LNCaP clone FGC (cell line): ENCODE measurements around the gene NFE2L1.

Source experiments
- DNase-seq: peaks from one replicate; pipeline ENCODE4 v3.0.0-alpha.2; 2011; ENCODE audit warnings: low read depth
- H3K4me3 ChIP-seq: 2 replicates; pipeline ENCODE4 v1.5.1; 2011; ENCODE audit warnings: mild to moderate bottlenecking, low read depth, low read length, control low read depth
- TF ChIP-seq, protein P1 (sequence below): IDR thresholded peaks from 2 replicates; pipeline ENCODE4 v1.5.1; 2012; ENCODE audit warnings: mild to moderate bottlenecking; ENCODE audit not compliant: control insufficient read depth, insufficient read depth; ENCODE audit errors: extremely low read depth

The NFE2L1 gene

GRCh38 chr17:48101012-48101720 is 53.0 kb downstream of the NFE2L1 start, which contains the start of gene CBX1:
TSS of gene CBX1 (minus strand) at chr17:48101478. CDS start at chr17:48077004, 24,474 bp downstream.
- peak; percentile 90 for DNase-seq
- peak within 1 kb of the TSS; percentile 73 for H3K4me3 ChIP-seq
- TF ChIP-seq, protein P1, sequence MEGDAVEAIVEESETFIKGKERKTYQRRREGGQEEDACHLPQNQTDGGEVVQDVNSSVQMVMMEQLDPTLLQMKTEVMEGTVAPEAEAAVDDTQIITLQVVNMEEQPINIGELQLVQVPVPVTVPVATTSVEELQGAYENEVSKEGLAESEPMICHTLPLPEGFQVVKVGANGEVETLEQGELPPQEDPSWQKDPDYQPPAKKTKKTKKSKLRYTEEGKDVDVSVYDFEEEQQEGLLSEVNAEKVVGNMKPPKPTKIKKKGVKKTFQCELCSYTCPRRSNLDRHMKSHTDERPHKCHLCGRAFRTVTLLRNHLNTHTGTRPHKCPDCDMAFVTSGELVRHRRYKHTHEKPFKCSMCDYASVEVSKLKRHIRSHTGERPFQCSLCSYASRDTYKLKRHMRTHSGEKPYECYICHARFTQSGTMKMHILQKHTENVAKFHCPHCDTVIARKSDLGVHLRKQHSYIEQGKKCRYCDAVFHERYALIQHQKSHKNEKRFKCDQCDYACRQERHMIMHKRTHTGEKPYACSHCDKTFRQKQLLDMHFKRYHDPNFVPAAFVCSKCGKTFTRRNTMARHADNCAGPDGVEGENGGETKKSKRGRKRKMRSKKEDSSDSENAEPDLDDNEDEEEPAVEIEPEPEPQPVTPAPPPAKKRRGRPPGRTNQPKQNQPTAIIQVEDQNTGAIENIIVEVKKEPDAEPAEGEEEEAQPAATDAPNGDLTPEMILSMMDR: no peak

DNA sequence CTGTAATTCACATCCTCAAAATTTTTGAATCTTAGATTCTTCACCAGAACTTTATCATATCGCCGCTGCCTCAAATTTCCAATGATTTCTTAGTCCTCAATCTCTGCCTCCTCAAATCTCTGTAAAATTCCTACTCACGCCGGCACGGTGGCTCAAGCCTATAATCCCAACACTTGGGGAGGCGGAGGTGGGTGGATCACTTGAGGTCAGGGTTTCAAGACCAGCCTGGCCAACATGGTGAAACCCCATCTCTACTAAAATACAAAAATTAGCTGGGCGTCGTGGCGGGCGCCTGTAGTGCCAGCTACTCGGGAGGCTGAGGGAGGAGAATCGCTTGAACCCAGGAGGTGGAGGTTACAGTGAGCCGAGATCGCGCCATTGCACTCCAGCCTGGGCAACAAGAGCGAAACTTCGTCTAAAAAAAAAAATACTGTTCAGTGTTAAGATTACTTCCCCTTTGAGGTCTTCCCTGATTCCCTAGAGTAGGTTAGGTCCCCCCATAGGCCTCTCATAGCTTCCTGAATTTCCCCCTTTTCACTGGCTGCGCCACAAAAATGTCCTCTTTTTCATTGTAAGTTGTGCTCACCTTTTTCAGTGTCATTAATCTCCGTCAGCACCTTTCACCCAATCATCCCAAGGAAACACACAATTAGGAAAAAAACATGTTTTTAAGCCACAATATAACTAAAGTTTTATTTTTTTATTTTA is 54.0 kb downstream of the NFE2L1 start:
- TF ChIP-seq, protein P1: no peak
- no peak for DNase-seq
- H3K4me3 ChIP-seq: peak overlapping the region; percentile 73

DNA sequence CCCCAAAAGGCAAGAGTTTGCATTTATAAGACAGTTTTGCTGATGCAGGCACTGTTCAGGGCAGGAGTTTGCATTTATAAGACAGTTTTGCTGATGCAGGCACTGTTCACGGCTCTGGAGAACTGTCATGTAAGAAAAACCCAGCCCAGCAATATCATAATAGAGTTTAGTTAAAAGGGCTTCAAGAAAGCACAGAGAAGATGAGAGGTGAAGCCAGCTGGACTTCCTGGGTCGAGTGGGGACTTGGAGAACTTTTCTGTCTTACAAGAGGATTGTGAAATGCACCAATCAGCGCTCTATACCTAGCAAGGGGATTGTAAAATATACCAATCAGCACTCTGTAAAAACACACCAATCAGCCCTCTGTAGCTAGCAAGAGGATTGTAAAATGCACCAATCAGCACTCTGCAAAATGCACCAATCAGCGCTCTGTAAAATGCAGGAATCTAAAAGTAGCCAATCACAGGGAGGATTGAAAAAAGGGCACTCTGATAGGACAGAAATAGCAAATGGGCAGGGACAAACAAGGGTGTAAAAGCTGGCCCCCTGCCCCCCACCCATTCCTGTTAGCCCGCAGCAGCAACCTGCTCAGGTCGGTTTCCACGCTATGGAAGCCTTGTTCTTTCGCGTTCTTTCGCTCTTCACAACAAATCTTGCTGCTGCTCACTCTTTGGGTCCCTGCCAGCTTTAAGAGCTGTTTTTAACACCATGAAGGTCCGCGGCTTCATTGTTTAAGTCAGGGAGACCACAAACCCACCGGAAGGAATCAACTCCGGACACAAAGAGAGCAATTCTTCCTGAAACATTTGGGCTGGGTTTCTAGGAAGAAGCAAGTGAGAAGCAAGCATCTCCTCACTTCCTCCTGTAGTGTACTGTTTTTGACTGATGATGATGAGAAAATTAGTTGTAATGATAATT is 54.9 kb downstream of the NFE2L1 start:
- TF ChIP-seq, protein P1: no peak
- DNase-seq: no peak
- no peak overlapping the region for H3K4me3 ChIP-seq

- TF ChIP-seq, protein P1: no peak
- no peak overlapping the region for H3K4me3 ChIP-seq
- DNase-seq: no peak
These were observed 56.3 kb downstream of the NFE2L1 start for GRCh38 chr17:48104440-48104839.

DNA sequence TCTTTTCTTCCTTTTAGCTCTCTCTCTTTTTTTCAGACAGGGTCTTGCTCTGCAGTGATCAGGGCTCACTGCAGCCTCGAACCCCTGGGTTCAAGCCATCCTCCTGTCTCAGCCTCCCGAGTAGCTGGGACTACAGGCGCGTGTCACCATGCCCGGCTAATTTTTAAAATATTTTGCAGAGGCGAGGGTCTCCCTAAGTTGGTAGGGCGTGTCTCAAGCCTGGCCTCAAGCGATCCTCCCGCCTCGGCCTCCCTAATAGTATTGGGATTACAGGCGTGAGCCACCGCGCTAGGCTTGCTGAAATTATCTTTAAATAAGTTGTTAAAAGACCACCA is 58.6 kb downstream of the NFE2L1 start:
- TF ChIP-seq, protein P1: no peak
- no peak for DNase-seq
- H3K4me3 ChIP-seq: peak overlapping the region; percentile 80

DNA sequence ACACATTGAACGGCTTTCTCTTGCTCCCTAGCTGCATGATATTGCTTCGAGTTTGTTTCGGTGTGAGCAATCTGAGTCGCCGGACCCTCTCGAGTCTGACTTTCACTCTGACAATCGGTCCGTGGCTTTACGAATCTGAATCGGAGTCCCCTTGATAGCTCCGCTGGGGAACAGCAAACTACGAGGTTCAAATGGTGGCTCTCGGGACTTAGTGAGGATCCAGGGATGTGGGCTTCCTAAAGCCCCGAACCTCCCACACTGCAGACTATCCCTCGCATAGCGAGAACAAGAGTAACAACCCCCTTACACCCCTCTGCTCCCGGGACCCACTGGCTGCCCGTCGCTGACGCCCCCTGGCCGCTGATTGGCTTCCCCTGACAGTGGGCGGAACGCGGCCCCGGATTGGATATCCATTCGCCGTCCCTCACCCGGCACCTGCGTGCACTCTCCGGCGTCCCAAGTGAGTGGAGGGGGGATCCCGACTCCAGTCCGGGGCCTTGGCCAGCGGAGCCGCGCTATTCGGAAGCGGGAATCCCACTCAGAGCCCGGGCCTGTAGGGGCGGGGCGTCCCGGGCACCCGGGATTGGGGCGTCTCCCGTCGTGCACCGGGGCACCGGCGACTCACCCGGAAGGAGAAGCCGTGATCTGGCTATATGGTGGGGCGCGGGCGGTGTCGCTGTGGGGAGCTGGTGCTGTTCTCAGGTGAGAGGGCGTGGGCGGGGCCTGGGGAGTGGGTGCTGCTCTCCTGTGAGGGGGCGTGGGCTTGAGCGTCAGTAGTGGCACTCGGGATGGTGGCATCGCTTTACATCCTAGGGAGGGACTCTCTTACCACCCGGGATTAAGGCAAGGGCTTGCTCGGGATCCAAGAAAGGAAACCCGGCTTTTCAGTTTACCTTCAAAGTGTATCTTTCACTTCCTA is 59.2 kb downstream of the NFE2L1 start, which contains the start of gene SNX11:
TSS of gene SNX11 (plus strand) at position 630 of the 919 bp plus-strand sequence. CDS start 4,278 bp downstream, outside the sequence.
- TF ChIP-seq, protein P1: peak; percentile 22; the same call in 1 of the 2 replicates
- H3K4me3 ChIP-seq: peak within 1 kb of the TSS; percentile 80
- peak; percentile 65 for DNase-seq
